NCI-H345 (cell line): Measurements from ENCODE around the gene P2RX4.
"Not testable (repeated sequence)": the region's sequence is repeated elsewhere in the genome, so short reads cannot be mapped to it uniquely, and the experiment has no call there.

Experiments used
- DNase-seq: peaks from one replicate; lab custom pipeline; 2025; lab: John Stamatoyannopoulos, UW

Gene P2RX4

DNA sequence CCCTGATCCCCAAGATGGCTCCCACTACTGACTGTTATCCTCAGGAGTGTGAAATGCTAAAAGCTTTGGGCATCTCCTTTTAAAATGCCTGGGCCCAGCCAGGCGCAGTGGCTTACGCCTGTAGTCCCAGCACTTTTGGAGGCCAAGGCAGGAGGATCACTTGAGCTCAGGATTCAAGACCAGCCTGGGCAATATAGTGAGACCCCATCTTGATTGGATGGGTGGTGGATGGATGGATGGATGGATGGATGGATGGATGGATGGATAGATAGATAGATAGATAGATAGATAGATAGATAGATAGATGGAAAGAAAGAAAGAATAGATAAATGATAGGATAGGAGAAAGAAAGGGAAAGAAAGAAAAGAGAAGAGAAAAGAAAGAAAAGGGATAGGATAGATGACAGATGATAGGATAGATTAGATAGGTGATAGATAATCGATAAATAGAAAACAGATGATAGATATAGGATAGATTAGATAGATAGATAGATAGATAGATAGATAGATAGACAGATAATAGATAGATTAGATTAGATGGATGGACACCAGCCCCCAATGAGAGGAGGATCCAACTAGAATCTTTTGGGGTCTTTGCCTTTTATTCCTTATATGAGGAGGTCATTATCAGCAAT, 9.5 kb downstream of the P2RX4 start:
- DNase-seq = no peak

DNA sequence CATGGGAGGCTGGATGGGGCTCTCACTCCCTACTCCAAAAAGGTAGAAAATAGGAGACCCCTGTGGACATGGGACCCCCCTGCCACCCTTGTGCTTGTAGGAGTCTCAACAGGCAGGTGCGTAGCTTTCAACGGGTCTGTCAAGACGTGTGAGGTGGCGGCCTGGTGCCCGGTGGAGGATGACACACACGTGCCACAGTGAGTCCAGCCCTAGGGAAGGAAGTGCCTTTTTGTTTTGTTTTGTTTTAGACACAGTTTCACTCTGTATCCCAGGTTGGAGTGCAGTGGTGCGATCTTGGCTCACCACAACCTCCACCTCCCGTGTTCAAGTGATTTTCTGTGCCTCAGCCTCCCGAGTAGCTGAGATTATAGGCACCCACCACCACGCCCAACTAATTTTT, 12.9 kb downstream of the P2RX4 start:
- no peak for DNase-seq

GRCh38 chr12:121223292-121224285, 13.7 kb downstream of the P2RX4 start:
- no peak for DNase-seq

DNA sequence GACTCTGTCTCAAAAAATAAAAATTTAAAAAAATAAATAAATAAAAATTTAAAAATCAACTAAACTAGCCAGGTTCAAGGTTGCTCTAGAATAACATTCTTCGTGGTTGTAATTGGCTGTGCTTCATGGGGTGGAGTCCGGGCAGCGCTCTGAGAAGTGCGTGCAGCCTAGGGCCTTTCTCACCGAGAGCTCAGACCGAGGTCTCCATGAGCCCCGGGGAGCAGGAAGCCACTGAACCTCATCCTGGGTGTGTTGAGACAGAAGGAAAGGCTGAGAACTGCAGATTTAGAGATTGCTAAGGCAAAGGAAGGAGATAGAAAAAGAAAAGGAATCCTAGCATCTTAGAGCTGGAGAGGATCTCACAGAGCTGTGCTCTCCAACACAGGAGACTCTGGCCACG, 14.7 kb downstream of the P2RX4 start:
- no peak for DNase-seq

DNA sequence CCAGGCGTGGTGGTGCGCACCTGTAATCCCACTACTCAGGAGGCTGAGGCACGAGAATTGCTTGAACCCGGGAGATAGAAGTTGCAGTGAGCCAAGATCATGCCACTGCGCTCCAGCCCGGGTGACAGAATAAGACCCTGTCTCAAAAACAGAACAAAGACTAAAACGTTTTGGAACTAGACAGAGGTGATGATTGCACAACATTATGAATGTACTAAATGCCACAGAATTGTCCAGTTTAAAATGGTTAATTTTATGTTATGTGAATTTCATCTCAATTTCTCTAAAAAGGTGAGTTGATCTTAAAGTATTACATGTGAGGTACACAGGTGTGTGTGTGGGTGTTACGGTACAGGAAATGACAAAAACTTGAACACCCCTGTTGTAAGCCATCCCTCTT, 16.5 kb downstream of the P2RX4 start:
- no peak for DNase-seq

GRCh38 chr12:121226871-121227270, 16.9 kb downstream of the P2RX4 start:
- not testable (repeated sequence) for DNase-seq

DNA sequence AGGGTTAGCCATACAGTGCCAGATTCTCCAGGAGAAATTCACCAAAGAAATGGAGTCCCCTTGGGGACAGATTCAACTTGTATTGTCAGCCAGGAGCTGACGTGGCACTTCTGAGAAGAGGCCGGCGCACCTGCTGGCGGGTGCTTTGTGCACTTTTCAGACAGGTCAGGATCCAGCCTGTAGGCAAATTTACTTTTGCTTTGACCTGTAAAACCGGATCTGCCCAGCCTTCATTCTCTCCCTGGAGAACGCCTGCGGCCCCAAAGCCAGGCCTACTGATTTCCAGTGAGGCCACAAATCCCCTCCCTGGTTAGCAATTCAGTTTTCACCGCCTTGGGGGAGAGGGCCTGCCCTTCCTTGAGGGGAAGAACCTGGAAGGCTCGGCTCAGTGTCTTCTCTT, 17.4 kb downstream of the P2RX4 start:
- no peak for DNase-seq

DNA sequence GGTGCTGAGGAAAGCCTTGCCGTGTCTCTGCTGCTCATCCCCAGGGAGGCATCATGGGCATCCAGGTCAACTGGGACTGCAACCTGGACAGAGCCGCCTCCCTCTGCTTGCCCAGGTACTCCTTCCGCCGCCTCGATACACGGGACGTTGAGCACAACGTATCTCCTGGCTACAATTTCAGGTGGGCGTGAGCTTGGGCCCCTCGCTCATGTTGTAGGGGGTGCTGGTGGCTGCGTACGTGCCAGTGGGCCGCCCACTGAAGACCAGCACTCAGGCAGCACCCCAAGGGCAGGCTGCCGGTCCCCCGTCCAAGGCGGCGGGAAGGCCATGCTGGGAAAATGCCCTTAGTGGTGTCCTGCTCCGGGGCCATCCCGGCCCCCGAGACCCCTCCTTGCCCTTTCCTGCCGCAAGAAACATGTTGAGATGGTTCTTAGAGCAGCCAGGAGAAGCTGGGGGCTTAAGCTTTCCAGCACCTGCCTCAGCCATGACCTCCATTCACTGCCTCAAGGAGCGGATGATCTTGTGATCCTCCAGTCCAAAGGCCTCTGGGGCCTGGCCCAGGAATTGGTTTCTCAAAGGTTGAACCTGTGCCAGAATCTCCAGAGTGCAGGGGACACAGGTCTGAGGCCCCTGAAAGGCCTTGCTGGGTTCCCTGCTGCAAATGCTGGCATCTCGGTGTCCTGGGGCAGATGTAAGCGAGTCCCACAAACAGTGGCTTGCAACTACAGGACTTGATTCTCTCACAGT, 19.2 kb downstream of the P2RX4 start:
- no peak for DNase-seq

- DNase-seq = peak; percentile 64
Observed at GRCh38 chr12:121229826-121230537, 20.1 kb downstream of the P2RX4 start.

DNA sequence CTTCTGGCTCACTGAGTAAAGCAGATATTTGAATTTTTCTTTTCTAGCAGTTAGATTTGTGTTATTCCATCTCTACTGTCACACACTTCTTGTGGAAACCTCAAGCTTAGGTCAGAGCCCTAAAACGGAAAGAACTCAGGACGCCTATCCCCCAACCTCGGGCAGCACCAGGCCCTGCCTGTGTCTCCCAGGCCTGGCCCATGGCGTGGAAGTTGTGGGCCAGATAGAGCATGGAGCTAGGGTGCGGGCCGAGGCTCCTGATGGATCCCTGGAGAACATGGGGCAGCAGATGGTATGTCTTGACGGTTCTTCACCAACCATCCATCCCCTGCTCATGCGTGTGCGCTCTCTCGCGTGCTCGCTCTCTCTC, 20.6 kb downstream of the P2RX4 start:
- no peak for DNase-seq

GRCh38 chr12:121232163-121232562, 22.2 kb downstream of the P2RX4 start:
- no peak for DNase-seq

DNA sequence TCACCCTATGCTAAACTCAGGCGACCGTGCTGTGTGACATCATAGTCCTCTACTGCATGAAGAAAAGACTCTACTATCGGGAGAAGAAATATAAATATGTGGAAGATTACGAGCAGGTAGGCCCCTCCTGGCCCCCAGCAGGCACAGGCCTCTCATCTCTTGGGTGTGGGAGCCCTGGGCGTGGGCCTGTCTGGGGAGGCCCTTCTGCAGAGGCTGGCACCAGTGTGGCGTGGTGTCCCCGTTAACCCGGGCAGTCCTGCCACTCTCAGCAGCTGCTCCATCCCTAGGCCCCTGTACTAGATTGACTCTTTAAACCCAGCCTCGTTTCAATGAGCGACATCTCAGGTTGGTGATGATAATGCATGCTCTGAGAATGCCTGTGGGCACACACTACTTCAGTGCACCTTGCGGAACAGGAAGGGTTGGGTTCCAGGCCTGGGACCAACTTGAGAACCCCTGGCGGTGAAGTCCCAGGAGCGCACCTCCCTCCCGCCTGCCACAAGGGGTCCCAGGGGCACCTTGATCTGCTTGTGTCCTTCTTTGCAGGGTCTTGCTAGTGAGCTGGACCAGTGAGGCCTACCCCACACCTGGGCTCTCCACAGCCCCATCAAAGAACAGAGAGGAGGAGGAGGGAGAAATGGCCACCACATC, 23.2 kb downstream of the P2RX4 start:
- no peak for DNase-seq

DNA sequence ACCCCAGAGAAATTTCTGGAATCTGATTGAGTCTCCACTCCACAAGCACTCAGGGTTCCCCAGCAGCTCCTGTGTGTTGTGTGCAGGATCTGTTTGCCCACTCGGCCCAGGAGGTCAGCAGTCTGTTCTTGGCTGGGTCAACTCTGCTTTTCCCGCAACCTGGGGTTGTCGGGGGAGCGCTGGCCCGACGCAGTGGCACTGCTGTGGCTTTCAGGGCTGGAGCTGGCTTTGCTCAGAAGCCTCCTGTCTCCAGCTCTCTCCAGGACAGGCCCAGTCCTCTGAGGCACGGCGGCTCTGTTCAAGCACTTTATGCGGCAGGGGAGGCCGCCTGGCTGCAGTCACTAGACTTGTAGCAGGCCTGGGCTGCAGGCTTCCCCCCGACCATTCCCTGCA, 23.7 kb downstream of the P2RX4 start:
- no peak for DNase-seq

- no peak for DNase-seq
Observed at GRCh38 chr12:121236776-121237175, 26.8 kb downstream of the P2RX4 start.

DNA sequence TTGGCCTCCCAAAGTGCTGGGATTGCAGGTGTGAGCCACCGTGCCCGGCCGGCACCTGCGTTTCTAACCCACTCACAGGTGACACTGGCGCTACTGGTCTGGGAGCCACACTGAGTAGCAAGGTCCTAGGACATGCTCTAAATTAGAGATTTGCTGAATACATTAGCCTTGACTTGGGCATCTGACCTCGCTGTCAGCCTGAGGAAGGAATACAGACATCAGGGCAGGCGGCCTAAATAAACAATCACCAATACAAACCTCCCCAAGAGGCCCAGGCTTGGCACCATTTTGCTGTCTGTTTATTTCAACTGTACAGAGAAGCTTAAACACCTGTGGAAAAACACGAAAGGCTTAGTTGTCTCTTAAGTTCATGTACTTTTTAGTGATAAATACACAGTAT, 27.5 kb downstream of the P2RX4 start:
- no peak for DNase-seq

DNA sequence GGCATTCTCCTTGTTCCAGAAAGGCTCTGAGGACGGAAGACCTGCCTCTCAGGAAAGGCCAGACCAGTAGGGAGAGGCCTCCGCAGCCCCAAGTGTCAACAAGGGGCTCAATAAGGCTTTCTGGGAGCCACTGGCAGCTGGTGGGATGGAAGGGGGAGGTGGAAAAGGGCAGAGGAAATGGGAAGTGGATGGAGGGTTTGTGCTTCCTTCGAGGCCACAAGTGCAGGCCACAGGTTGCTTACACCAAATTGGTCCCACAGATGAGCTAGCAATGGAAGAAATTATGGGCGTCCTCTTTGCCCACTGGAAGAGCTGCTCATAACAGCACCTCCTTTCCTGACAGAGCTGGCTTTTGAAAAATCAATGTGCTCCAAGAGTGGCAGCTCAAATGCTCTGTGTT, 28.2 kb downstream of the P2RX4 start:
- DNase-seq = no peak

DNA sequence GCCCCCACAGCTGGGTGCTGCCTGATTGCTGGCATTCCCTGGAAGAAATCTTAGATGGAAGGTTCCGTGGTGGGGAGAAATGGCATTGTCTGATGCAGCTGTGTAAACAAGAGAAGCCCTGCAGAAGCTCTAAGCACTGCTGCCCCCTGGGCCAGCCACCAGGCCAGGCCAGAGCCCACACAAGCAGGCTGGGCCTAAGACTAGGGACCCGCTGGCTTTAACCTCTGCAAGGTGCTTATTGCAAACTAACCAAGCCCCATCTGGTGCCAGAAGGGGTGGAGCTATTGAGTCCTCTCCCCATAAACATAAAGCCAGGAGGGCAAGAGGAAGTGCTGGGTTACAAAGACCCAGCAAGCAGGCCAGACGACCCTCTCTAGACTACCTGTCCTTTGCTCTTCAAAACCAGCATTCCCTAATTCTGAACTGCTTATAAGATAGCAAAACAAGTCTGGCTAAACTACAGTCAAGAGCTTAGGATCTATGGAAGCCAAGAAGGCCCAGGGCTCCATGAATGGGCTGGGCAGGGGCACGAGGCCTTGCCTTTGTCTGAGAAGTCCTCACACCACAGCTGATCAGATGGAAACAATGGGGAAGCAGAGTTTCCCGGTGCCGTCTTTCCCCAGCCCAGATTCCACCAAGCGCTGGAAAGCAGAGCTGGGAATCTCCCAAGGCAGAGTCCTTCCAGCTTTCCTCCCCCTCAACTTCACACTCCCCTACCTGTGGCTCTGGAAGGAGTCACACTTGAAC, 28.8 kb downstream of the P2RX4 start:
- peak; percentile 58 for DNase-seq

- DNase-seq = no peak
Observed at GRCh38 chr12:121239351-121240061, 29.6 kb downstream of the P2RX4 start.

DNA sequence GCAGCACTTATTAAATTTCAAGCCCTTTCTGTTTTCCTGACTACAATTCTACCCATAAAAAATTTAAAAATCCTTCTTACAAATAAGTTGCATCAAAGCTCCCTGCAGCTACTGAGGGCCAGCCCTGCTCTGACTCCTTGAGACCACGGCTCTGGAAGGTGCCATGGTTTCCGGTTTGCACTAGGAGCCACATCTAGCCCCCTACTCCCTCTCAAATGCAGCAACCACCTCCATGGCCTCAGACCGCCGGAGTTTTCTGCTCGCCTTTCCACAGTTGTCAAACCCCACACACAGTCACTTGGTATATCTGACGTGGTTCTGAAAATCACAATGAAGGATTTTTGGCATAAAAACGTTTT, 30.1 kb downstream of the P2RX4 start:
- no peak for DNase-seq

DNA sequence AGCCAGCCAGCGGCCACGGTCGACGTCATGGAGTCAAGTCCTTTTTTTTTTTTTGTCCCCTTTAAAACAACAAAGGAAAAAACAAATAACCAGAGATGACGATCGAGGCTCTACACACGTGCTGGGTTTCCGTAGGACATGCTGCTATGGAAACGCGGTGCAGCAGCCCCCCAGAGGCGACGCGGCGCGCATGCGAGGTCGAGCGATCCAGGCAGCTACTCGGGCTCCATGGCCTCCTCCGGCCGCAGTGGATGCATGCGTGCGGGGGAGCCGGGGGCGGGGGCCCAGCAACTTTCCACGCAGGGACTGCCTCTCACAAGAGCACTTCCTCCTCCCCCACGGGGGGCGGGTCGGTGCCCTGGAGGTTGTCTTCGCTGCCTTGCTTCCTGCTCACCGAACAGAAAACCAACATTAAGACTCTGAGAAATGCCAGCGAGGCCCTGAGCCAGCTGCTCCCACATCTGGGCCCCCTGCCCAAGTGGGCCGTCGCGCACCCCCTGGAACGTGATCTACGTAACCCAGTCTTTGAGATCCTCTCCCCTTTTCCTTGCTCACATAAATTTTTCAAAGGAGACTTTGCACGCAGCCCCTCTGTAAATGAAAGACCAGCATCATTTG, 30.7 kb downstream of the P2RX4 start:
- DNase-seq = no peak
